GM12891 (cell line): Measurements from ENCODE around the gene HOXB6.

ENCODE experiments used
- DNase-seq: peaks from one replicate; pipeline ENCODE4 v3.0.0; 2011; ENCODE audit warnings: low spot score; ENCODE audit not compliant: insufficient read length
- FAIRE-seq: peaks from 2 replicates; lab custom pipeline; 2011; peaks lifted over from hg19 to GRCh38; lab: Jason Lieb, UNC
- PAX5 ChIP-seq: IDR thresholded peaks from 2 replicates; pipeline ENCODE4 v1.6.1; 2011; ENCODE audit warnings: low read length, moderate library complexity, mild to moderate bottlenecking; ENCODE audit not compliant: insufficient read depth, severe bottlenecking
- POLR2A ChIP-seq: IDR thresholded peaks from 2 replicates; pipeline ENCODE4 v1.6.1; 2011; ENCODE audit warnings: low read depth, low read length, control low read depth
- POLR2AphosphoS5 ChIP-seq: IDR thresholded peaks from 2 replicates; pipeline ENCODE4 v1.6.1; 2011; ENCODE audit warnings: low read depth, low read length, control low read depth
- POU2F2 ChIP-seq: IDR thresholded peaks from 2 replicates; pipeline ENCODE4 v1.6.1; 2011; ENCODE audit warnings: low read depth, mild to moderate bottlenecking, control low read depth, low read length, moderate library complexity
- SPI1 ChIP-seq: IDR thresholded peaks from 2 replicates; pipeline ENCODE4 v1.6.1; 2011; ENCODE audit warnings: low read depth, low read length, control low read depth
- TAF1 ChIP-seq: IDR thresholded peaks from 2 replicates; pipeline ENCODE4 v1.6.1; 2011; ENCODE audit warnings: low read depth, low read length, control low read depth

The HOXB6 gene

DNA sequence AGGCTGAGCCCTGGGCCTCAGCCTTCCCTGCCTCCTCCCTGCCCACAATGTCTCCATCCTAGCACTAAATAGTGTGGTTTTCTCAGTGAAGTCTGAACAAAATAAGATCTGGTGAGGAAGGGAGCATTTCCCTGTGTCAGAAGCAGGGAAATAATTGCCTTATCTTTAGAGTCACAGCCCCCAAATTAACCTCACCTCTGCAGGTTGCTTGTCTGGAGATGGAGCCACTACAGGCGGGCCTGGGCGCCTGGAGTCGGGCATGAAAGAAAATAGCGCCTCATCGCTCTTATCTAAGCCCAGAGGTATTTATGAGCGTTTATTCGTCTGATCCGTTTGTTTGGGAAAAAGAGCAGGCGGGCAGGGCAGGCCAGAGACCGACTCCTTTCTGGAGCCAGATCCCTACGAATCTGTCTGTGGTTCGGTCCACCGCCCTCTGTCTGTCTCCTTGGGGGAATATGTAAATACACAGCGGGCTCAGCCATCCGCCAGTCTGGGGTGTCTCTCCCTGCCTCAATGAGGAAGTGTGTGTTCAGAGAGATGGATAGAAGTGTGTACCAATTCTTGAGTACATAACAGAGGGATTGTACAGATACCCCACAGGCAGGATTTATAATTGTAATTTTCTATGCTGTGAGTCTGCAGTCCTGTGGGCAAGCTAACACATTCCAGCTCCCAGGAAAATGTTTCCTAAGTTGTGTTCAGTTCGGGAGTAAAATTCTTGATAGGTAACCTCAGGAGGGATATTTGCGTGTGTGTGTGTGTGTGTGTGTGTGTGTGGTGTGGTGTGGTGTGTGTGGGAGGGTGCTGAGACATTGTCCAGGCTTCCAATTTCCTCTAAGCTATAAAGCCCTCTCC lies 4.3 kb downstream of the HOXB6 start:
- TF ChIP-seq POU2F2 (no peak), SPI1 (no peak), POLR2A (no peak), TAF1 (no peak), POLR2AphosphoS5 (no peak), PAX5 (no peak)
- DNase-seq: no peak
- FAIRE-seq: no peak

DNA sequence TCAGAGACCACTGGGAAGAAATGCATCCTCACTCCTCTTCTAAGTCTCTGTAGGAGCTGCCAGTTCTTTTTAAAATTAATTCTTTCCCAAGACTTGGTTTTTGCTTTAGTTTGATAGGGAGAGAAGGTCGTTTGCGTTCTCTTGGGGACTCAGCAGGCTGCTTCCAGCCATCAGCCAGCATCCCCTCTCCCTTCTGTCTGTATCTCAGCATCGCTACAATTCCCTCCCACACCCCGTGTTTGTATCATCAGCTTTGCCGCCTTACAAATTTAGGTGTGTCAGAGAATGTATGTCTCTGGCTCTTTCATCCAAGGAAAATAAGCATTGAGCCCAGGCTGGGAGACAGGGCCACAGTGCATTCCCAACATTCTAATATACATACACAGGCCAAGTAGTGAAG lies 5.4 kb downstream of the HOXB6 start:
- FAIRE-seq: no peak
- TF ChIP-seq SPI1: no peak
- TF ChIP-seq POLR2AphosphoS5: no peak
- TF ChIP-seq POU2F2: no peak
- TF ChIP-seq TAF1: no peak
- no peak for TF ChIP-seq POLR2A
- no peak for TF ChIP-seq PAX5
- DNase-seq: no peak

DNA sequence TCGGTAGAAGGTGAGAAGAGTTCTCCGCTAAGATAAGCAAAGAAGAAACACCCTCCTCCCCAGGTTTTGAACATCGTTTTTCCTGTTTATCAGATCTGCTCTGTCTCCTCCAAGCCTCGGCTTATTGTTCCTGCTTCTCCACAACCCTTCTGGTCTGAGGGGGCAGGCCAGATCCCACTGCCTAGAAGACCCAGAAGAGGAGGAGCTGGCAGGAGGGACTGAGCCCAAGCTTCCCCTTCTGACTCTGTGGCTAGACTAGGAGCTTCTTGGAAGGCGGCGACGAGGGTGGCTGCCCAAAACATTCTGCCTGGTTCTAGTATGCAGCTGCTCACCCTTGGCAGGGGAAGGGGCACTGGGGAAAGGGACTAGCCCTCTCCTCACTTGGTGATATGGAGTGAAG lies 6.0 kb downstream of the HOXB6 start:
- TF ChIP-seq POLR2AphosphoS5: no peak
- TF ChIP-seq POLR2A: no peak
- no peak for TF ChIP-seq POU2F2
- TF ChIP-seq TAF1: no peak
- no peak for DNase-seq
- FAIRE-seq: no peak

DNA sequence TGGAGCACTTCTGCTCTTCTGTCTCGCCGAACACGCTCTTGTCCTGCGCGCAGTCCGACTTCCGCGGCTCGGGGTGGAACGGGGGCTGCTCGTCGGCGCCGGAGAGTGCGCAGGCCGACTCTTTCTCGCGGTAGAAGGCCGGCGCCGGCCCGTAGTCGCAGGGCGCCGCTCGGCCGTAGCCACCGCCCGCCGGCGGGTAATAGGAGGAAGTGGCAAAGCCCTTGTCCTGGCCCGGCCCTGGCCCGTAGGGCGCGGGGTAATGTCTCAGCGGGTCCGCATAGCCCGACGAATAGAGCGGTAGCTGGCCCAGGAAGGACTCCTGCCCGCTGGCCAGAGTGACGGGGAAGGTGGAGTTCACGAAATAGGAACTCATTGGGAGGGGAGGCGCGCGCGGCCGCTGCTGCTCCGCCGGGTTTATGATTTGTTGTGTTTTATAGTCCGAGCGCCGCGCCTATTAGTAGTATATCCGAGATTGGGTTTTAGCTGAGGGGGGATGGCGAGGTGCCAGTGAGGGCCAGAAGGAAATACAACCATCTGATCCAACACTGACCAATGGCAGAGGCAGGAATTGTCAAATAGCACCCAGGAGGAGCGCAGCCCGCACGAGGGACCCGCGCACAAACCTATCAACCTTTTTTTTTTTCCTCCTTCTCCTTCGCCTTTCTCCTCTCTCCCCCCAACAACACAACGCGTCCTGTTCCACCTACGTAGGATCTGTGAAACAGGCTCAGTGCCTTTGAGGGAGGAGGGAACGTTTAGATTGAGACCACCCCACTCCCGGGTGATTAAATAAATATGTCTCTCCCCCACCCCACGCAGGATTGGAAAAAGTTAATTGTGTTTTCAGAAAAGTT lies 6.8 kb downstream of the HOXB6 start:
- FAIRE-seq (peak; percentile 85), DNase-seq (peak; percentile 58)
- TF ChIP-seq PAX5: no peak
- TF ChIP-seq SPI1: peak; percentile 28; the same call in 1 of the 2 replicates
- TF ChIP-seq POLR2A: no peak
- TF ChIP-seq POLR2AphosphoS5: no peak
- no peak for TF ChIP-seq TAF1
- TF ChIP-seq POU2F2: no peak

DNA sequence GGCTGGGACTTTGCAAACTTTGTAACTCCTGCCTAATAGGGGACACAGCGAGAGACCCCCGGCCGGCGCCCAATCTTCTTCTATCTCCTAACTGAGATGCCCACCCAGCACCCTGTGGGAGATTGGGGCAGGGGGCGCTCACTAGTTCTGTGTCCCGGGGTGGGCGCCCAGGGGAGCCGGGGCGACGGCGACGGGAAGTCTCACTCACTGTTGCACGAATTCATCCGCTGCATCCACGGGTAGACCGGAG lies 7.3 kb downstream of the HOXB6 start:
- DNase-seq (no peak), FAIRE-seq (no peak)
- TF ChIP-seq POLR2AphosphoS5: no peak
- TF ChIP-seq TAF1: no peak
- TF ChIP-seq SPI1: no peak
- TF ChIP-seq POLR2A: no peak
- no peak for TF ChIP-seq PAX5
- TF ChIP-seq POU2F2: no peak

DNA sequence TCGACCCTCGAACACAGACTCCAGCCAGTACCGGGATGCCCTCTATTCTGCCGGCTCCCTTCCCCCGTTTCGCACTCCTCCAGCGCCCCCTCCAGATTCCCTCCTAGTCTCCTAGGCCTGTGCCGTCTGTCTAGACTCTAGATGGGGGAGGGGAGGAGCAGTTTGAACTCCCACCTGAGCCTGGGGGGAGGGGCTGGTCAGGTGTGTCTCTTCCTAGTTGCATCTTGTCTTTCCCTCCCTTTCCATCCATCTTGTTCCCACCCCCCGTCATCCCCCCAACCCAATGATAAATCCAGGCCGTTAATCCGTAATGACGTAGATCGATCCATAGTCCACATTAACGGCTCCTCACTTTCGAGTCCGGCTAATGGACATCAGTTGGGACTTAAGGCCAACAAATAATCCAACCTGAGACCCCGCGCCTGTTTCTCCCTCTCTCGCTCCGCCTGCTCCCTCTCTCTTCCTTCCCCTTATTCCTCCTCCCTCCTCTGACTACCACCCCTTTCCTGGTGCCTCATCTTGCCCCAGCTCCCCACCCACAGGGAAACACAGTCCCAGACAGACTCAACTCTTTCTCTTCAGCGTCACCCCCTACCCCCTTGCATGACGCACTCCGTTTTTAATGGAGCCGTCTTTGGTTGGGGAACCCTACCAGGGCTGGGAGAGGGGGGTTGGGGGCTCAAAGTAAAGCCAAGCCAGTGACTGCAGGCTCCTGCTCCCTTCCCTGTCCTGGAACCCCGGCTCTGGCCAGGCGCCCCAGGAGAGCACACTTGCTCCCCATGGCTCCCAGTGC lies 7.9 kb downstream of the HOXB6 start:
- DNase-seq: no peak
- TF ChIP-seq POLR2AphosphoS5 (no peak), PAX5 (no peak), TAF1 (no peak)
- FAIRE-seq: peak; percentile 60

DNA sequence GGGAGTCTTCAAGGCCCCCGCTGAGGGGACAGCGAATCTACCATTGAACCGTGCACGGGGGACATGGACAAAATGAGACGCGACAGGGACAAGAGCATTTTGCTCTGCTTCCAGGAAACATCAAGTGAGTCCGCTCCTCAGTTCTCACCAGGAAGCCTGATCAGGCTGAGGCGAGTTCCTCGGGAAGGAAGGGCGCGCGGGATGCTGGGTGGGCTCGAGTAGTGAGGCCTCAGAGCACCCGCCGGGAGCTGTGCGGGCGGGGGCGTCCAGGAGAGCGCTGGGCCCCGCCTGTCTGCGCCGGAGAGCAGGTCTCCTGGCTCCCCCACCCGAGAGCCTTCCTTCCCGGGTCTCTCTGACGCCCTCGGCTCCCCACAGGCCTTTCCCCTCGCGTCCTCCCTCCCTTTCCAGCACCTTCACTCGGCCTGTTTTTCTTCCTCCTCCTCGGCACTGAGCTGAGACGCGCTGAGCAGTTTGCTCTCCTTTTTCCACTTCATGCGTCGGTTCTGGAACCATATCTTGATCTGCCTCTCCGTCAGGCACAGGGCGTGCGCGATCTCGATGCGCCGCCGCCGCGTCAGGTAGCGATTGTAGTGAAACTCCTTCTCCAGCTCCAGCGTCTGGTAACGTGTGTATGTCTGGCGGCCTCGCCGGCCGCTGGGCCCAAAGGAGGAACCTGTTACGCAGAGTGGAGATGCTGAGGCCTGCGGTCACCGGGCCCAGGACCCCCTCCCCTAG lies 8.6 kb downstream of the HOXB6 start:
- DNase-seq (no peak), FAIRE-seq (peak; percentile 63)
- no peak for TF ChIP-seq POLR2A
- TF ChIP-seq POU2F2: no peak
- TF ChIP-seq TAF1: no peak
- no peak for TF ChIP-seq POLR2AphosphoS5
- no peak for TF ChIP-seq PAX5
- no peak for TF ChIP-seq SPI1

DNA sequence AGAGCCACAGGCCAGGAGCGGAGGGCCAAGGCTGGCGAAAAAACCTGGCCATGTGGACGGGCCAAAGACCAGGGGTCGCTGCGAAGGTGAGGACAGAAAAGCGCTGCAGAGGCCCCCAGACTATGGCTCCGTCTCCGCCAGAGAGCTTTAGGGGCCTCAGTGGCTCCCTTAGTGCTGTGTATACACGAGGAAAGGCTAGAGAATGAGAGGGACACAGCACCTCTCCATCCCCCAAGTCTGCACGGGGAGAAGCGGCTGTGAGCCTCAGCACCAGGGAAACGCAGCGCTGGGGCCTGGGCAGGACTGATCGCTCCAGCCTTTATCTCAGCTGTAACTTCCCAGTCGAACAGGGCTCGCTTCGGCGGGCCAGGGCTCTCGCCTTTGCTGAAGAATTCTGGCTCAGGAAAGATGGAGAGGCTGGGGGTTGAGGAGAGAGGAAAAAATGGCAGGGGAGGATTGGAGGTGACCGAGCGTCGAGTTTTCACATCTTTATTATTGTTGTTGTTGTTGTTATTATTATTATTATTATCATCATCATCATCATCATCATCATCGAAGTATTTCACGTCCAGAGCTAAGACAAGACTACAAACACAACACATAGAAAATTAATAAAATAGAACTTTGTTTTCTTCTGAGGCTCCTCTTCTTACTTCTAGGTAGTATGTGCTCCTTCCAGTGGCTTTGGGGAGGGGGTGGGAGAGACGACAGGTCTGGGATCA lies 9.3 kb downstream of the HOXB6 start:
- TF ChIP-seq POLR2A (no peak), POU2F2 (no peak), SPI1 (no peak), PAX5 (no peak), TAF1 (no peak), POLR2AphosphoS5 (no peak)
- FAIRE-seq (no peak), DNase-seq (no peak)

DNA sequence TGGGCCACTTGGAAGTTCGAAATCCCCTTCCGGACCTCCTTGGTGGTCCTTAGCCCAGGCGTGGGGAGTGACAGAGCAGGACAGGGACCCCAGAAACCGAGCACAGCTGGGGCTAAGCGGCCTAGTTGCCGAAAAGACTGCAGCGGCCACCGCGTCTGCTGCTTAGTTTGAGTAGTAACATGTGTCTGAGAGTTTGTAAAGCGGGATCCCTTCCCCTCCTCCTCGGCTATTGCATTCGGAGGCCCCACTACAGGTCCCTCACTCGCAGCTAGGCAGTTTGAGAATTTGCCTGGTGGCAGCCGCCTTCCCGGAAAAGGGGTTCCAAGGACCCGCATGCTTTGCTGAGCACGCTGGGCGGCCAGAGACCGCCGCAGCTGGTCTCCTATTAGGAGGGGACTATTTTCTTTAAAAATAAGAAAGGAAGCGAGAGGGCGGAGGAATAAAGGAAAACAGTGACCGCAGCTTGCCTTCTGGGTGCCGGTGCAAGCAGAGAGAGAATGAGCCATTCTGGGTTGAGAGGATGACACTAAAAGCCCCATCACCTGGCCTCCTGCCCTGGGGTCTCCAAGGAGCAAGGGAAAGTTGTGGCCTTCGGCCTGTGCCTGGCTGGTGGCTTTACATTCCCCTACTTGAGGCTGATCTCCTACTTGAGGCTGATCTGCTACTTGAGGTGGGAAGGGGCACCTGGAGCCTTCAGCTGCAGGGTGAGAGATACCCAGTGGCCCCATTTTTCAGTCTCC lies 10.1 kb downstream of the HOXB6 start:
- DNase-seq: no peak
- no peak for FAIRE-seq
- TF ChIP-seq TAF1 (no peak), POLR2AphosphoS5 (no peak), PAX5 (no peak), SPI1 (no peak), POLR2A (no peak), POU2F2 (no peak)
